Iris pigment epithelial cell (primary cell): ENCODE results near the gene HMOX2.
A peak's percentile ranks its signal among the peaks of the same experiment; 100 is the strongest.

Source experiments
- DNase-seq: peaks from one replicate; pipeline ENCODE4 v3.0.0-alpha.2; 2011; ENCODE audit warnings: low read depth

Gene HMOX2

GRCh38 chr16:4505356-4506147 lies 29.4 kb downstream of the HMOX2 start:
- no peak for DNase-seq

GRCh38 chr16:4506450-4506849 lies 30.3 kb downstream of the HMOX2 start:
- DNase-seq, result peak; percentile 81

- no peak for DNase-seq
Observed at GRCh38 chr16:4507588-4508345, 31.6 kb downstream of the HMOX2 start.

GRCh38 chr16:4508806-4509205 lies 32.6 kb downstream of the HMOX2 start:
- no peak for DNase-seq

GRCh38 chr16:4509420-4509819 lies 33.2 kb downstream of the HMOX2 start:
- no peak for DNase-seq

GRCh38 chr16:4510131-4510530 lies 33.9 kb downstream of the HMOX2 start:
- DNase-seq, result no peak

GRCh38 chr16:4510747-4511426 lies 34.7 kb downstream of the HMOX2 start:
- no peak for DNase-seq

GRCh38 chr16:4511441-4512082 lies 35.4 kb downstream of the HMOX2 start:
- peak; percentile 42 for DNase-seq

GRCh38 chr16:4512473-4512872 lies 36.3 kb downstream of the HMOX2 start:
- DNase-seq, result no peak

- DNase-seq, result no peak
Observed at GRCh38 chr16:4513086-4513860, 37.1 kb downstream of the HMOX2 start.

- DNase-seq, result no peak
Observed at GRCh38 chr16:4513881-4514280, 37.7 kb downstream of the HMOX2 start.

- no peak for DNase-seq
Observed at GRCh38 chr16:4514606-4515005, 38.4 kb downstream of the HMOX2 start.

- DNase-seq, result no peak
Observed at GRCh38 chr16:4515611-4516233, 39.5 kb downstream of the HMOX2 start.

- peak; percentile 40 for DNase-seq
Observed at GRCh38 chr16:4517812-4518680, 41.8 kb downstream of the HMOX2 start.

- DNase-seq, result no peak
Observed at GRCh38 chr16:4519274-4520058, 43.3 kb downstream of the HMOX2 start.

GRCh38 chr16:4520913-4521312 lies 44.7 kb downstream of the HMOX2 start:
- no peak for DNase-seq

GRCh38 chr16:4522051-4522581 lies 45.9 kb downstream of the HMOX2 start:
- DNase-seq, result no peak

- DNase-seq, result no peak
Observed at GRCh38 chr16:4523686-4524085, 47.5 kb downstream of the HMOX2 start.

GRCh38 chr16:4524571-4524970 lies 48.4 kb downstream of the HMOX2 start:
- DNase-seq, result no peak
